H1 (cell line): ENCODE measurements around the gene DERL2. TPM values are rescaled to one million over a fixed set of nuclear protein-coding genes. Genes with fewer than 3 reads are reported as not detected.

Experiments
- CTCF ChIA-PET: fragments of 300-600 bp; sonication (Branson Sonifier 250); formaldehyde crosslinking; loops from one replicate; lab custom pipeline; 2021; ENCODE audit not compliant: partially characterized antibody; lab: Charles Lee
- POLR2A ChIA-PET: fragments of 300-600 bp; sonication (Branson Sonifier 250); formaldehyde crosslinking; loops from one replicate; lab custom pipeline; 2021; ENCODE audit warnings: inconsistent platforms; ENCODE audit not compliant: partially characterized antibody; lab: Charles Lee
- DNase-seq, 2 experiments: peaks; one replicate each; pipeline versions ENCODE4 v3.0.0 to v3.0.0-alpha.2; 2010 to 2022; ENCODE audit warnings: low spot score in 2 of 2, low read depth in 1 of 2, mixed read lengths in 1 of 2
- FAIRE-seq: peaks from 2 replicates; lab custom pipeline; 2011; peaks lifted over from hg19 to GRCh38; lab: Jason Lieb, UNC
- H2AFZ ChIP-seq: 2 replicates; pipeline ENCODE4 v1.8.1; 2012; ENCODE audit warnings: low read length, inconsistent platforms
- H2AK5ac ChIP-seq: 2 replicates; pipeline ENCODE4 v1.6.1; 2013; ENCODE audit warnings: low read depth, low read length
- H2BK120ac ChIP-seq: replicated peaks from 2 replicates; pipeline ENCODE3; 2013; ENCODE audit warnings: low read depth, low read length, inconsistent platforms
- H2BK12ac ChIP-seq: 2 replicates; pipeline ENCODE4 v1.6.1; 2013; ENCODE audit warnings: low read depth, low read length
- H2BK15ac ChIP-seq: 2 replicates; pipeline ENCODE4 v1.6.1; 2013; ENCODE audit warnings: low read length
- H2BK20ac ChIP-seq: 2 replicates; pipeline ENCODE4 v1.6.1; 2013; ENCODE audit warnings: low read length
- H2BK5ac ChIP-seq: 2 replicates; pipeline ENCODE4 v1.6.1; 2013; ENCODE audit warnings: low read depth, low read length
- H3K14ac ChIP-seq: 2 replicates; pipeline ENCODE4 v1.6.1; 2013; ENCODE audit warnings: inconsistent platforms; ENCODE audit not compliant: insufficient read length
- H3K18ac ChIP-seq: 2 replicates; pipeline ENCODE4 v1.6.1; 2013; ENCODE audit warnings: low read length; ENCODE audit errors: extremely low read depth
- H3K23ac ChIP-seq: 2 replicates; pipeline ENCODE4 v1.6.1; 2013; ENCODE audit warnings: inconsistent platforms; ENCODE audit not compliant: insufficient read length
- H3K23me2 ChIP-seq: 2 replicates; pipeline ENCODE4 v1.6.1; 2013; ENCODE audit warnings: low read depth, low read length
- H3K27ac ChIP-seq: 2 replicates; pipeline ENCODE4 v1.6.1; 2011; ENCODE audit warnings: low read depth, low read length, inconsistent platforms
- H3K27me3 ChIP-seq, 4 experiments: replicated peaks in 1 of 4; 1 replicate in 1 of 4; 2 replicates in 3 of 4; pipeline versions ENCODE4 v1.6.1 to v1.8.1; 2011 to 2013; ENCODE audit warnings: low read length in 3 of 4, mild to moderate bottlenecking in 3 of 4, inconsistent platforms in 2 of 4, mixed read lengths in 2 of 4, moderate library complexity in 1 of 4; ENCODE audit not compliant: control insufficient read depth in 3 of 4, insufficient read depth in 3 of 4; ENCODE audit errors: extremely low read depth in 1 of 4
- H3K36me3 ChIP-seq, 4 experiments: 2 replicates each; pipeline versions ENCODE4 v1.6.1 to v1.8.1; 2011 to 2013; ENCODE audit warnings: mild to moderate bottlenecking in 4 of 4, low read length in 3 of 4, moderate library complexity in 2 of 4, control low read depth in 1 of 4, inconsistent platforms in 1 of 4; ENCODE audit not compliant: insufficient read depth in 4 of 4, control insufficient read depth in 2 of 4
- H3K4ac ChIP-seq: replicated peaks from 2 replicates; pipeline ENCODE3; 2013; ENCODE audit warnings: low read length, low read depth, mixed read lengths, inconsistent platforms; ENCODE audit not compliant: insufficient read length
- H3K4me1 ChIP-seq, 4 experiments: replicated peaks in 1 of 4; 1 replicate in 1 of 4; 2 replicates in 3 of 4; pipeline versions ENCODE4 v1.6.1 to v1.8.1; 2011 to 2013; ENCODE audit warnings: low read length in 3 of 4, inconsistent platforms in 2 of 4, mixed read lengths in 1 of 4; ENCODE audit not compliant: insufficient read depth in 4 of 4, control insufficient read depth in 3 of 4
- H3K4me2 ChIP-seq, 2 experiments: 2 replicates each; pipeline versions ENCODE4 v1.6.1 to v1.8.1; 2011 to 2013; ENCODE audit warnings: low read depth in 2 of 2, low read length in 2 of 2, control low read depth in 1 of 2, inconsistent platforms in 1 of 2, mild to moderate bottlenecking in 1 of 2; ENCODE audit not compliant: insufficient read depth in 1 of 2
- H3K4me3 ChIP-seq, 4 experiments: fragments of 200-600, 300-600 bp in 1 of 4; sonication (generic), shearing (Covaris generic), sonication (Bioruptor Twin) in 1 of 4; 2 replicates each; pipeline versions ENCODE4 v1.5.1 to v1.8.1; 2011 to 2016; ENCODE audit warnings: low read length in 4 of 4, low read depth in 3 of 4, control low read depth in 2 of 4, inconsistent platforms in 2 of 4, mild to moderate bottlenecking in 2 of 4, mixed read lengths in 1 of 4, moderate library complexity in 1 of 4; ENCODE audit not compliant: insufficient read depth in 2 of 4; ENCODE audit errors: extremely low read depth in 1 of 4
- H3K56ac ChIP-seq: replicated peaks from 2 replicates; pipeline ENCODE3; 2013; ENCODE audit warnings: low read depth, mild to moderate bottlenecking, mixed read lengths, low read length, inconsistent platforms; ENCODE audit not compliant: insufficient read length
- H3K79me1 ChIP-seq: 2 replicates; pipeline ENCODE4 v1.6.1; 2013; ENCODE audit warnings: low read depth, low read length, control low read depth
- H3K79me2 ChIP-seq, 2 experiments: 2 replicates each; pipeline versions ENCODE4 v1.6.1 to v1.8.1; 2012 to 2013; ENCODE audit warnings: low read length in 2 of 2, mild to moderate bottlenecking in 2 of 2, inconsistent platforms in 1 of 2; ENCODE audit not compliant: insufficient read depth in 2 of 2, control insufficient read depth in 1 of 2
- H3K9ac ChIP-seq, 4 experiments: replicated peaks in 1 of 4; 1 replicate in 1 of 4; 2 replicates in 3 of 4; pipeline versions ENCODE4 v1.6.1 to v1.8.1; 2011 to 2013; ENCODE audit warnings: low read depth in 3 of 4, low read length in 3 of 4, control low read depth in 2 of 4, mild to moderate bottlenecking in 2 of 4, moderate library complexity in 2 of 4, inconsistent platforms in 1 of 4; ENCODE audit errors: extremely low read depth in 1 of 4
- H3K9me3 ChIP-seq, 2 experiments: 2 replicates each; pipeline versions ENCODE4 v1.6.1 to v1.8.1; 2012 to 2013; ENCODE audit warnings: mild to moderate bottlenecking in 2 of 2, moderate library complexity in 2 of 2, control low read depth in 1 of 2, inconsistent platforms in 1 of 2, low read depth in 1 of 2, low read length in 1 of 2, mixed read lengths in 1 of 2; ENCODE audit not compliant: insufficient read depth in 2 of 2
- H4K20me1 ChIP-seq, 2 experiments: replicated peaks in 1 of 2; 2 replicates each; pipeline versions ENCODE3 to v1.8.1; 2011 to 2013; ENCODE audit warnings: inconsistent platforms in 2 of 2, low read length in 2 of 2, mild to moderate bottlenecking in 1 of 2; ENCODE audit not compliant: insufficient read depth in 2 of 2, control insufficient read depth in 1 of 2
- H4K5ac ChIP-seq: 2 replicates; pipeline ENCODE4 v1.6.1; 2013; ENCODE audit warnings: low read length, low read depth, mixed read lengths, inconsistent platforms; ENCODE audit not compliant: insufficient read length
- H4K8ac ChIP-seq: 2 replicates; pipeline ENCODE4 v1.8.0; 2013; ENCODE audit warnings: mild to moderate bottlenecking, moderate library complexity, low read length, inconsistent platforms; ENCODE audit not compliant: insufficient read depth; ENCODE audit errors: extremely low read depth
- H4K91ac ChIP-seq: replicated peaks from 2 replicates; pipeline ENCODE3; 2013; ENCODE audit warnings: low read length, mixed read lengths, inconsistent platforms; ENCODE audit not compliant: insufficient read length
- ASH2L ChIP-seq: fragments of 200-600, 300-600 bp; sonication (generic); IDR thresholded peaks from one replicate; pipeline ENCODE4 v1.7.1; 2017; ENCODE audit warnings: low read length
- BACH1 ChIP-seq: IDR thresholded peaks from 2 replicates; pipeline ENCODE4 v1.6.1; 2012; ENCODE audit warnings: low read length, improper control_type of control experiment
- CHD2 ChIP-seq: IDR thresholded peaks from 2 replicates; pipeline ENCODE4 v1.6.1; 2012; ENCODE audit warnings: low read length, improper control_type of control experiment
- FOSL1 ChIP-seq: IDR thresholded peaks from 2 replicates; pipeline ENCODE4 v1.6.1; 2011; ENCODE audit warnings: mild to moderate bottlenecking, low read depth, low read length, moderate library complexity; ENCODE audit not compliant: insufficient read depth
- GABPA ChIP-seq: IDR thresholded peaks from 2 replicates; pipeline ENCODE4 v1.6.1; 2011; ENCODE audit warnings: mild to moderate bottlenecking, low read length, moderate library complexity, borderline replicate concordance; ENCODE audit not compliant: insufficient read depth
- KDM1A ChIP-seq: fragments of 200-600, 300-600 bp; sonication (generic); IDR thresholded peaks from 2 replicates; pipeline ENCODE4 v1.7.1; 2016; ENCODE audit warnings: mild to moderate bottlenecking, low read length, borderline replicate concordance
- MAFK ChIP-seq: IDR thresholded peaks from 2 replicates; pipeline ENCODE4 v1.6.1; 2012; ENCODE audit warnings: low read depth, mild to moderate bottlenecking, improper control_type of control experiment, low read length
- POLR2A ChIP-seq, 2 experiments: IDR thresholded peaks; 1 replicate in 1 of 2; 2 replicates in 1 of 2; pipeline ENCODE4 v1.6.1; 2011; ENCODE audit warnings: low read depth in 2 of 2, low read length in 2 of 2, mild to moderate bottlenecking in 2 of 2; ENCODE audit errors: control extremely low read depth in 1 of 2
- SAP30 ChIP-seq: fragments of 300-600 bp; sonication (generic); IDR thresholded peaks from 2 replicates; pipeline ENCODE4 v1.7.1; 2012; ENCODE audit warnings: low read length, moderate library complexity, mild to moderate bottlenecking, inconsistent platforms; ENCODE audit not compliant: insufficient read depth, insufficient replicate concordance
- SP1 ChIP-seq: IDR thresholded peaks from 2 replicates; pipeline ENCODE4 v1.6.1; 2011; ENCODE audit warnings: low read depth, low read length
- SP2 ChIP-seq: IDR thresholded peaks from 2 replicates; pipeline ENCODE4 v1.6.1; 2012; ENCODE audit warnings: mild to moderate bottlenecking, low read length, inconsistent platforms
- TCF12 ChIP-seq: IDR thresholded peaks from 2 replicates; pipeline ENCODE4 v1.6.1; 2011; ENCODE audit warnings: low read depth, mild to moderate bottlenecking, low read length
- YY1 ChIP-seq: IDR thresholded peaks from 2 replicates; pipeline ENCODE4 v1.6.1; 2011; ENCODE audit warnings: low read depth, mild to moderate bottlenecking, low read length
- WGBS, 2 experiments: shearing (Covaris generic) in 1 of 2; methylation state at CpG; one replicate each; pipeline versions ENCODE4 v1.1.6 to v1.1.7; 2013 to 2015; ENCODE audit warnings: low lambda C conversion rate in 2 of 2, mixed read lengths in 2 of 2, inconsistent platforms in 1 of 2, low coverage in 1 of 2, missing lambda C conversion rate in 1 of 2; ENCODE audit not compliant: insufficient replicate concordance in 2 of 2, insufficient coverage in 1 of 2, insufficient read length in 1 of 2; ENCODE audit errors: extremely low coverage in 1 of 2, missing lambda C conversion rate in 1 of 2; 5-methylcytosine and 5-hydroxymethylcytosine counted together
- polyA plus RNA-seq, 7 experiments: library from polyadenylated mRNA; depleted of rRNA in 3 of 7; stranded (reverse) in 5 of 7; unstranded in 2 of 7; fragments of >200 nt in 5 of 7; fragments of 200-250 nt in 2 of 7; gene quantifications; 1 replicate in 5 of 7; 2 replicates in 1 of 7; 4 replicates in 1 of 7; pipeline versions ENCODE4 v1.2.1 to v1.2.3, GENCODE V29; 2011 to 2013; ENCODE audit warnings: missing spikeins in 2 of 7, mixed read lengths in 2 of 7
- total RNA-seq: library from RNA; stranded (reverse); fragmentation: NEBNext Ultra II Directional; extraction: Animal tissue kit (Norgen Biotek cat#: 25700); gene quantifications from 2 replicates; pipeline ENCODE4 v1.2.1, GENCODE V29; 2021
- TF ChIP-seq, protein P1 (sequence below): IDR thresholded peaks from 2 replicates; pipeline ENCODE4 v1.6.1; 2012; ENCODE audit warnings: low read length, inconsistent platforms

The DERL2 gene
- total and polyA plus RNA-seq, 2 of the 8 experiments (the other 6 are each of a cell fraction or from before 2014, with no cell fraction given), result 55.3 to 58.4 TPM

DNA sequence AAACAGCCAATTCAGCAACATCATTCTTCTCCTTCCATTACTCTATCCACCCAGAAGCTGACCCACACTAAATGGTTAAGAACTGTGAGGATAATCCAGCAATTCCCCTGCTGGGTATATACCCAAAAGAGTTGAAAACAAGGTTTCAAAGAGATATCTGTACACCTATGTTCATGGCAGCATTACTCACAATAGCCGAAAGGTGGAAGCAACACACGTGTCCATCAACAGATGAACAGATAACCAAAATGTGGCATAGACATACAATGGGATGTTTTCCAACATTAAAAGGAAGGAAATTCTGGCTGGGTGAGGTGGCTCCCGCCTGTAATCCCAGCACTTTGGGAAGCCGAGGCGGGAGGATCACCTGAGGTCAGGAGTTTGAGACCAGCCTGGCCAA is 20.3 kb upstream of the DERL2 start:
- CTCF ChIA-PET, result interaction anchor here (1.4 kb wide), 1 partner anchor 19 kb away, joined by 4 read pairs; no protein-coding TSS in a partner anchor
- no peak for FAIRE-seq
- no peak for TF ChIP-seq ASH2L
- TF ChIP-seq SP2, result no peak
- TF ChIP-seq SP1, result no peak
- no peak for TF ChIP-seq MAFK
- TF ChIP-seq GABPA, result no peak
- TF ChIP-seq SAP30, result no peak
- TF ChIP-seq FOSL1, result no peak
- no peak for TF ChIP-seq BACH1
- TF ChIP-seq, protein P1, sequence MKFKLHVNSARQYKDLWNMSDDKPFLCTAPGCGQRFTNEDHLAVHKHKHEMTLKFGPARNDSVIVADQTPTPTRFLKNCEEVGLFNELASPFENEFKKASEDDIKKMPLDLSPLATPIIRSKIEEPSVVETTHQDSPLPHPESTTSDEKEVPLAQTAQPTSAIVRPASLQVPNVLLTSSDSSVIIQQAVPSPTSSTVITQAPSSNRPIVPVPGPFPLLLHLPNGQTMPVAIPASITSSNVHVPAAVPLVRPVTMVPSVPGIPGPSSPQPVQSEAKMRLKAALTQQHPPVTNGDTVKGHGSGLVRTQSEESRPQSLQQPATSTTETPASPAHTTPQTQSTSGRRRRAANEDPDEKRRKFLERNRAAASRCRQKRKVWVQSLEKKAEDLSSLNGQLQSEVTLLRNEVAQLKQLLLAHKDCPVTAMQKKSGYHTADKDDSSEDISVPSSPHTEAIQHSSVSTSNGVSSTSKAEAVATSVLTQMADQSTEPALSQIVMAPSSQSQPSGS, result no peak
- no peak for TF ChIP-seq CHD2
- no peak for TF ChIP-seq YY1
- no peak for TF ChIP-seq TCF12
- TF ChIP-seq KDM1A, result no peak
- no peak for TF ChIP-seq POLR2A (IDR thresholded peaks at IDR 0.05; ENCODE audit: control extremely low read depth in 1 of 2, low read depth in 2 of 2, low read length in 2 of 2)

More for the DNA sequence above, 20.3 kb upstream of the DERL2 start:
- no peak for DNase-seq
- POLR2A ChIA-PET, result interaction anchor here (0.7 to 0.9 kb wide), 2 partner anchors 36 to 139 kb away, joined by 3 read pairs; no protein-coding TSS in a partner anchor
- Histone ChIP-seq H3K23ac (no peak overlapping the region), H3K27ac (no peak overlapping the region), H3K23me2 (peaks cover 6% of the 10 kb centered on the region; the same call in 1 of the 2 replicates), H3K79me1 (no peaks in the 10 kb centered on the region), H3K79me2 (no peaks in the 10 kb centered on the region), H3K9me3 (no peaks in the 10 kb centered on the region), H2BK15ac (no peak overlapping the region), H4K5ac (no peak overlapping the region), H3K56ac (no peak overlapping the region), H3K4me3 (no peak overlapping the region), H4K8ac (no peak overlapping the region), H3K18ac (no peak overlapping the region), H2BK20ac (no peak overlapping the region), H3K4me1 (peaks cover 3 to 4% (median 3%) of the 10 kb centered on the region in 4 experiments; a peak in 4 of 7 replicates), H2BK5ac (no peak overlapping the region), H3K14ac (no peak overlapping the region), H2BK12ac (no peak overlapping the region), H3K36me3 (no peaks in the 10 kb centered on the region), H2BK120ac (no peak overlapping the region), H4K20me1 (peaks cover 0 to 2% of the 10 kb centered on the region in 2 experiments), H4K91ac (no peak overlapping the region), H2AK5ac (no peak overlapping the region), H3K27me3 (peaks cover 0 to 15% (median 9%) of the 10 kb centered on the region in 4 experiments; a peak in 4 of 7 replicates), H2AFZ (no peak overlapping the region), H3K4me2 (no peak overlapping the region), H3K4ac (no peak overlapping the region), H3K9ac (no peak overlapping the region)
- 88% methylated on average over 5 of the region's 5 CpGs; no CpG with 5 or more reads in 1 of the 2 experiments for WGBS, 2 experiments
